Uterus (tissue), 2 donors: ENCODE data around the gene SUSD1.

Source experiments
- CTCF ChIP-seq, 4 experiments: fragments of 200-600 bp in 2 of 4; fragments of 450-650 bp in 2 of 4; sonication (generic) in 2 of 4; IDR thresholded peaks; one replicate each; pipeline ENCODE4 v1.5.1; 2016 to 2019; ENCODE audit warnings: antibody characterized with exemption in 4 of 4, mild to moderate bottlenecking in 2 of 4, moderate library complexity in 1 of 4
- POLR2A ChIP-seq, 2 donors: fragments of 450-650 bp; IDR thresholded peaks; one replicate each; pipeline ENCODE4 v1.6.1; 2016; ENCODE audit warnings: antibody characterized with exemption in 2 of 2, mild to moderate bottlenecking in 1 of 2, moderate library complexity in 1 of 2

GRCh38 chr9:112064871-112065270 is 110.2 kb downstream of the SUSD1 start:
- TF ChIP-seq CTCF (IDR thresholded peaks at IDR 0.05) (no peak), POLR2A (IDR thresholded peaks at IDR 0.05) (no peak)
